OCI-LY7 (cell line): ENCODE results near the gene EYA2. TPM values are rescaled to one million over a fixed set of nuclear protein-coding genes. Genes with fewer than 3 reads are reported as not detected.

Experiments used
- BruUV-seq: library from RNA; stranded (reverse); fragments of 400-500 nt; replicated peaks from 2 replicates; lab custom pipeline; 2021; lab: Mats Ljungman, UMichigan
- CTCF ChIA-PET: fragments of 300-600 bp; sonication (Branson Sonifier 250); formaldehyde crosslinking; loops from one replicate; lab custom pipeline; 2022; ENCODE audit warnings: antibody characterized with exemption; ENCODE audit not compliant: unreplicated experiment; lab: Charles Lee
- POLR2A ChIA-PET: fragments of 300-600 bp; sonication (Branson Sonifier 250); formaldehyde crosslinking; loops from one replicate; lab custom pipeline; 2022; ENCODE audit warnings: antibody characterized with exemption; lab: Charles Lee
- DNase-seq: peaks from one replicate; pipeline ENCODE4 v3.0.0-alpha.2; 2015; ENCODE audit warnings: low spot score
- H2AFZ ChIP-seq: fragments of 200-600 bp; sonication (generic), shearing (Covaris generic); 2 replicates; pipeline ENCODE4 v1.6.1; 2014; ENCODE audit warnings: mild to moderate bottlenecking, antibody characterized with exemption, low read length, moderate library complexity
- H3K27ac ChIP-seq: fragments of 200-600 bp; sonication (generic); 2 replicates; pipeline ENCODE4 v1.5.1; 2014; ENCODE audit warnings: mixed run types, low read depth, mild to moderate bottlenecking, moderate library complexity, low read length, inconsistent platforms; ENCODE audit not compliant: poor library complexity, severe bottlenecking
- H3K36me3 ChIP-seq: fragments of 200-600 bp; sonication (generic); 2 replicates; pipeline ENCODE4 v1.6.1; 2014; ENCODE audit warnings: mild to moderate bottlenecking, antibody characterized with exemption, low read length, moderate library complexity, mixed read lengths; ENCODE audit not compliant: insufficient read depth
- H3K4me1 ChIP-seq: fragments of 200-600 bp; sonication (generic); 2 replicates; pipeline ENCODE4 v1.5.1; 2014; ENCODE audit warnings: mild to moderate bottlenecking, low read length; ENCODE audit not compliant: insufficient read depth, poor library complexity, severe bottlenecking
- H3K4me2 ChIP-seq: fragments of 200-600 bp; sonication (generic); 2 replicates; pipeline ENCODE4 v1.6.1; 2014; ENCODE audit warnings: mild to moderate bottlenecking, low read length
- H3K4me3 ChIP-seq: fragments of 200-600 bp; sonication (generic); 2 replicates; pipeline ENCODE4 v1.5.1; 2014; ENCODE audit warnings: mild to moderate bottlenecking, low read depth, low read length; ENCODE audit not compliant: poor library complexity, severe bottlenecking
- H3K79me2 ChIP-seq: fragments of 200-600 bp; sonication (generic); 2 replicates; pipeline ENCODE4 v1.6.1; 2016; ENCODE audit warnings: low read depth, mild to moderate bottlenecking, low read length, moderate library complexity, mixed read lengths; ENCODE audit not compliant: insufficient read depth
- H3K9me2 ChIP-seq: fragments of 200-600 bp; sonication (generic); 2 replicates; pipeline ENCODE4 v1.6.1; 2016; ENCODE audit warnings: mild to moderate bottlenecking, low read length, mixed read lengths; ENCODE audit not compliant: insufficient read depth
- H3K9me3 ChIP-seq: fragments of 200-600 bp; sonication (generic); 2 replicates; pipeline ENCODE4 v1.6.1; 2014; ENCODE audit warnings: mild to moderate bottlenecking, mixed run types, low read length, mixed read lengths
- H4K20me1 ChIP-seq: fragments of 200-600 bp; sonication (generic); 2 replicates; pipeline ENCODE4 v1.6.1; 2014; ENCODE audit warnings: mild to moderate bottlenecking, antibody characterized with exemption, low read length, moderate library complexity, mixed read lengths; ENCODE audit not compliant: insufficient read depth
- EZH2phosphoT487 ChIP-seq: fragments of 200-600 bp; sonication (generic); IDR thresholded peaks from 2 replicates; pipeline ENCODE4 v1.6.1; 2018; ENCODE audit warnings: low read depth, borderline replicate concordance, mild to moderate bottlenecking, mixed run types, antibody characterized with exemption, low read length, moderate library complexity, mixed read lengths
- intact Hi-C: fragments of 100-400 bp; cut with micrococcal nuclease; formaldehyde crosslinking; loops from one replicate; pipeline ENCODE4 v1.10.0; 2022; ENCODE audit not compliant: unreplicated experiment
- total RNA-seq, 2 experiments: library from RNA; depleted of rRNA in 1 of 2; stranded (reverse); fragments of >200 nt in 1 of 2; shearing (Covaris generic) in 1 of 2; gene quantifications; 2 replicates each; pipeline ENCODE4 v1.2.3, GENCODE V29; 2014 to 2022
- TF ChIP-seq, protein P1 (sequence below): fragments of 200-600 bp; sonication (generic); conservative IDR thresholded peaks from 2 replicates; pipeline ENCODE4 v1.5.1; 2014; ENCODE audit warnings: mild to moderate bottlenecking, antibody characterized with exemption, low read length, moderate library complexity, mixed read lengths

EYA2 gene
- total RNA-seq, 2 experiments from 2014 or later: not detected

- no TSS peak for BruUV-seq
- Histone ChIP-seq H3K9me2 (no peaks in the 10 kb centered on the region), H3K4me2 (no peak overlapping the region), H3K4me1 (peaks cover 30% of the 10 kb centered on the region), H3K36me3 (no peaks in the 10 kb centered on the region), H3K27ac (no peak overlapping the region), H3K4me3 (no peak overlapping the region), H4K20me1 (no peaks in the 10 kb centered on the region), H3K79me2 (no peaks in the 10 kb centered on the region), H3K9me3 (no peaks in the 10 kb centered on the region), H2AFZ (no peak overlapping the region)
- intact Hi-C loops: no loop called here
- ChIA-PET POLR2A (no interaction called here), CTCF (no interaction called here)
- no peak for TF ChIP-seq EZH2phosphoT487
- TF ChIP-seq, protein P1, sequence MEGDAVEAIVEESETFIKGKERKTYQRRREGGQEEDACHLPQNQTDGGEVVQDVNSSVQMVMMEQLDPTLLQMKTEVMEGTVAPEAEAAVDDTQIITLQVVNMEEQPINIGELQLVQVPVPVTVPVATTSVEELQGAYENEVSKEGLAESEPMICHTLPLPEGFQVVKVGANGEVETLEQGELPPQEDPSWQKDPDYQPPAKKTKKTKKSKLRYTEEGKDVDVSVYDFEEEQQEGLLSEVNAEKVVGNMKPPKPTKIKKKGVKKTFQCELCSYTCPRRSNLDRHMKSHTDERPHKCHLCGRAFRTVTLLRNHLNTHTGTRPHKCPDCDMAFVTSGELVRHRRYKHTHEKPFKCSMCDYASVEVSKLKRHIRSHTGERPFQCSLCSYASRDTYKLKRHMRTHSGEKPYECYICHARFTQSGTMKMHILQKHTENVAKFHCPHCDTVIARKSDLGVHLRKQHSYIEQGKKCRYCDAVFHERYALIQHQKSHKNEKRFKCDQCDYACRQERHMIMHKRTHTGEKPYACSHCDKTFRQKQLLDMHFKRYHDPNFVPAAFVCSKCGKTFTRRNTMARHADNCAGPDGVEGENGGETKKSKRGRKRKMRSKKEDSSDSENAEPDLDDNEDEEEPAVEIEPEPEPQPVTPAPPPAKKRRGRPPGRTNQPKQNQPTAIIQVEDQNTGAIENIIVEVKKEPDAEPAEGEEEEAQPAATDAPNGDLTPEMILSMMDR: no peak
- no peak for DNase-seq
These were observed 70.8 kb downstream of the EYA2 start for GRCh38 chr20:46965477-46965876.

DNA sequence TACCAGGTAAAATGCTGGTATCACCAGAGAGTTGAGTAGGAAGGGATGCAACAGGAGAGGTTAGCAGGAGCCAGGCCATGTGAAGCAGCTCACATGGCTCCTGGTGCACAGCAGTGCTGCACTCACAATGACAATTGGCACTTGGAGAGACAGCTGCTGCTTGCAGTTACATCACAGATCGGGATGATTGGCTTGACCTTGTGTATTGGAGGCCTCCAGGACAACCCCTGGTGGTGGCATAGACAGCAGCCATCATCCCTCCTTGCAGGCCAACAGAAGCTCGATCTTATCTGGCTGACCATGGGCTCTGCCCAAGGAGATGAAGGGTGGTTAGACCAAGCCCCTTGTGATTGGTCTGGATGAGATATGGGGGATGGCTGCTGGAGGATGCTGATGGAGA, 73.0 kb downstream of the EYA2 start:
- Histone ChIP-seq H3K36me3 (no peaks in the 10 kb centered on the region), H3K9me3 (no peaks in the 10 kb centered on the region), H3K9me2 (no peaks in the 10 kb centered on the region), H3K4me3 (no peak overlapping the region), H3K4me2 (no peak overlapping the region), H3K4me1 (peaks cover 34% of the 10 kb centered on the region), H3K79me2 (no peaks in the 10 kb centered on the region), H3K27ac (no peak overlapping the region), H2AFZ (no peak overlapping the region), H4K20me1 (no peaks in the 10 kb centered on the region)
- ChIA-PET POLR2A (no interaction called here), CTCF (no interaction called here)
- DNase-seq: no peak
- no TSS peak for BruUV-seq
- TF ChIP-seq, protein P1: no peak
- no peak for TF ChIP-seq EZH2phosphoT487
- intact Hi-C loops: no loop called here

GRCh38 chr20:46970937-46971630, 76.4 kb downstream of the EYA2 start:
- ChIA-PET POLR2A (interaction anchor here (0.6 to 0.9 kb wide), 3 partner anchors 9 to 173 kb away, joined by 3 read pairs; no protein-coding TSS in a partner anchor), CTCF (interaction anchor here (1.2 kb wide), 1 partner anchor 13 kb away, joined by 4 read pairs; no protein-coding TSS in a partner anchor)
- no peaks in the 10 kb centered on the region for H4K20me1 ChIP-seq
- H3K9me3 ChIP-seq: no peaks in the 10 kb centered on the region
- no peak overlapping the region for H3K27ac ChIP-seq
- no peaks in the 10 kb centered on the region for H3K9me2 ChIP-seq
- H3K4me3 ChIP-seq: no peak overlapping the region
- no peaks in the 10 kb centered on the region for H3K79me2 ChIP-seq
- H3K36me3 ChIP-seq: no peaks in the 10 kb centered on the region
- peaks cover 7% of the 10 kb centered on the region for H3K4me1 ChIP-seq
- H2AFZ ChIP-seq: peak overlapping the region; percentile 98
- peak overlapping the region; percentile 49 for H3K4me2 ChIP-seq
- TF ChIP-seq, protein P1: no peak
- no peak for TF ChIP-seq EZH2phosphoT487
- intact Hi-C loops: no loop called here
- no TSS peak for BruUV-seq
- DNase-seq: peak; percentile 72
